GM23338 (cell line): ENCODE results near the gene ANKRD11. TPM values are rescaled to one million over a fixed set of nuclear protein-coding genes. Genes with fewer than 3 reads are reported as not detected.

Experiments used
- ATAC-seq: fragments of 200-7000 bp; cut with Tn5 transposase; 3 replicates; pipeline ENCODE4 v1.9.1; 2020
- DNase-seq: peaks from one replicate; pipeline ENCODE4 v3.0.0-alpha.2; 2015; ENCODE audit warnings: low spot score
- H2AFZ ChIP-seq: fragments of 200-600 bp; sonication (generic); 2 replicates; pipeline ENCODE4 v1.8.0; 2016; ENCODE audit warnings: antibody characterized with exemption, mild to moderate bottlenecking, moderate library complexity
- H3F3A ChIP-seq: fragments of 200-600 bp; sonication (generic); replicated peaks from 2 replicates; pipeline ENCODE4 v1.8.0; 2017; ENCODE audit warnings: antibody characterized with exemption, mixed run types, low read depth
- H3K27ac ChIP-seq: fragments of 200-600 bp; sonication (generic); 2 replicates; pipeline ENCODE4 v1.6.1; 2016; ENCODE audit warnings: low read depth
- H3K27me3 ChIP-seq: fragments of 200-600 bp; sonication (generic); 2 replicates; pipeline ENCODE4 v1.8.0; 2016; ENCODE audit warnings: mild to moderate bottlenecking, mixed run types, moderate library complexity; ENCODE audit not compliant: insufficient read depth
- H3K36me3 ChIP-seq: fragments of 200-600 bp; sonication (generic); 2 replicates; pipeline ENCODE4 v1.8.0; 2016; ENCODE audit warnings: mild to moderate bottlenecking; ENCODE audit not compliant: insufficient read depth
- H3K4me1 ChIP-seq: fragments of 200-600 bp; sonication (generic); 2 replicates; pipeline ENCODE4 v1.8.0; 2016; ENCODE audit warnings: mild to moderate bottlenecking, moderate library complexity; ENCODE audit not compliant: insufficient read depth
- H3K4me2 ChIP-seq: fragments of 200-600 bp; sonication (generic); 2 replicates; pipeline ENCODE4 v1.7.1; 2017; ENCODE audit warnings: mixed run types
- H3K4me3 ChIP-seq: fragments of 200-600 bp; sonication (generic); 2 replicates; pipeline ENCODE4 v1.6.1; 2016; ENCODE audit warnings: mixed run types
- H3K79me2 ChIP-seq: fragments of 200-600 bp; sonication (generic); replicated peaks from 2 replicates; pipeline ENCODE4 v1.8.0; 2017; ENCODE audit warnings: mild to moderate bottlenecking; ENCODE audit not compliant: insufficient read depth
- H3K9me2 ChIP-seq: fragments of 200-600 bp; sonication (generic); 2 replicates; pipeline ENCODE4 v1.8.0; 2017; ENCODE audit not compliant: insufficient read depth
- H4K20me1 ChIP-seq: fragments of 200-600 bp; sonication (generic); replicated peaks from 2 replicates; pipeline ENCODE4 v1.8.0; 2017; ENCODE audit warnings: mild to moderate bottlenecking; ENCODE audit not compliant: insufficient read depth
- H3K27ac Mint-ChIP-seq: 2 replicates; pipeline ENCODE4 v1.8.0; 2020; ENCODE audit warnings: inconsistent platforms, mild to moderate bottlenecking, moderate library complexity, mixed read lengths
- H3K27me3 Mint-ChIP-seq: 3 replicates; pipeline ENCODE4 v1.8.0; 2022; ENCODE audit warnings: low read depth, mild to moderate bottlenecking, moderate library complexity, mixed read lengths, inconsistent platforms; ENCODE audit not compliant: insufficient read depth, poor library complexity
- H3K36me3 Mint-ChIP-seq: 3 replicates; pipeline ENCODE4 v1.8.0; 2021; ENCODE audit warnings: low read depth, mild to moderate bottlenecking, inconsistent platforms, moderate library complexity, mixed read lengths
- H3K4me1 Mint-ChIP-seq: 3 replicates; pipeline ENCODE4 v1.8.0; 2020; ENCODE audit warnings: mild to moderate bottlenecking, inconsistent platforms, mixed read lengths
- H3K4me3 Mint-ChIP-seq: 3 replicates; pipeline ENCODE4 v1.8.0; 2021; ENCODE audit warnings: moderate library complexity, mild to moderate bottlenecking, inconsistent platforms, mixed read lengths
- H3K9me3 Mint-ChIP-seq: 3 replicates; pipeline ENCODE4 v1.8.0; 2020; ENCODE audit warnings: moderate library complexity, mild to moderate bottlenecking, inconsistent platforms, mixed read lengths
- CREB1 ChIP-seq: fragments of 250-450 bp; sonication (Bioruptor Pico); IDR thresholded peaks from 2 replicates; pipeline ENCODE4 v1.5.0; 2020; ENCODE audit warnings: low read depth, mild to moderate bottlenecking, moderate library complexity
- ETS1 ChIP-seq: IDR thresholded peaks from 2 replicates; pipeline ENCODE4 v1.6.1; 2016; ENCODE audit warnings: antibody characterized with exemption
- JUNB ChIP-seq: IDR thresholded peaks from one replicate; pipeline ENCODE4 v1.6.1; 2016; ENCODE audit warnings: antibody characterized with exemption; ENCODE audit not compliant: unreplicated experiment
- ZNF331 ChIP-seq: fragments of 250-450 bp; sonication (Bioruptor Pico); IDR thresholded peaks from 2 replicates; pipeline ENCODE4 v1.5.0; 2020; ENCODE audit warnings: low read depth, mild to moderate bottlenecking, moderate library complexity
- ZNF462 ChIP-seq: fragments of 250-450 bp; sonication (Bioruptor Pico); IDR thresholded peaks from 2 replicates; pipeline ENCODE4 v1.5.0; 2020; ENCODE audit warnings: mild to moderate bottlenecking, moderate library complexity
- polyA plus RNA-seq: library from polyadenylated mRNA; unstranded; fragments of >200 nt; fragmentation: Nextera tagmentation; extraction: Ambion mirVana; gene quantifications from 2 replicates; pipeline ENCODE4 v1.2.1, GENCODE V29; 2016
- total RNA-seq: library from RNA; depleted of rRNA; stranded (reverse); fragments of >200 nt; shearing (Covaris generic); gene quantifications from 2 replicates; pipeline ENCODE4 v1.2.3, GENCODE V29; 2014

Gene ANKRD11
- total and polyA plus RNA-seq, 2 experiments from 2014 or later = 130 to 159 TPM

- no peak for TF ChIP-seq ZNF462 (CRISPR knock-in tag)
- TF ChIP-seq CREB1 = no peak
Measured at GRCh38 chr16:89442588-89442987, 47.8 kb downstream of the ANKRD11 start (continued).

GRCh38 chr16:89439659-89440058 lies 50.7 kb downstream of the ANKRD11 start:
- Mint-ChIP-seq H3K9me3 (no peaks in the 10 kb centered on the region; the same call in 1 of the 3 replicates), H3K27ac (no peak overlapping the region), H3K27me3 (peaks cover 18% of the 10 kb centered on the region), H3K36me3 (peaks cover 20% of the 10 kb centered on the region), H3K4me1 (peaks cover 69% of the 10 kb centered on the region), H3K4me3 (no peak overlapping the region)
- H3K4me1 ChIP-seq = peaks cover 58% of the 10 kb centered on the region
- H3K4me3 ChIP-seq = no peak overlapping the region
- no peak overlapping the region for H2AFZ ChIP-seq
- DNase-seq (no peak), ATAC-seq (no peak)
- H3K27me3 ChIP-seq = no peaks in the 10 kb centered on the region
- peak overlapping the region; percentile 63; the same call in 1 of the 2 replicates for H3K27ac ChIP-seq
- TF ChIP-seq ZNF331 (CRISPR knock-in tag) (no peak), ZNF462 (CRISPR knock-in tag) (no peak), CREB1 (no peak), ETS1 (no peak), JUNB (no peak)
- H3K36me3 ChIP-seq = no peaks in the 10 kb centered on the region
- no peak overlapping the region for H3K4me2 ChIP-seq
- 0 out of 2 replicates have a peak, but pooled peaks cover 7% of the 10 kb centered on the region for H3F3A ChIP-seq
- no peaks in the 10 kb centered on the region for H3K9me2 ChIP-seq
- peaks cover 100% of the 10 kb centered on the region for H3K79me2 ChIP-seq
- H4K20me1 ChIP-seq = peaks cover 92% of the 10 kb centered on the region
